ENCODE data around the gene CD200.

DNA sequence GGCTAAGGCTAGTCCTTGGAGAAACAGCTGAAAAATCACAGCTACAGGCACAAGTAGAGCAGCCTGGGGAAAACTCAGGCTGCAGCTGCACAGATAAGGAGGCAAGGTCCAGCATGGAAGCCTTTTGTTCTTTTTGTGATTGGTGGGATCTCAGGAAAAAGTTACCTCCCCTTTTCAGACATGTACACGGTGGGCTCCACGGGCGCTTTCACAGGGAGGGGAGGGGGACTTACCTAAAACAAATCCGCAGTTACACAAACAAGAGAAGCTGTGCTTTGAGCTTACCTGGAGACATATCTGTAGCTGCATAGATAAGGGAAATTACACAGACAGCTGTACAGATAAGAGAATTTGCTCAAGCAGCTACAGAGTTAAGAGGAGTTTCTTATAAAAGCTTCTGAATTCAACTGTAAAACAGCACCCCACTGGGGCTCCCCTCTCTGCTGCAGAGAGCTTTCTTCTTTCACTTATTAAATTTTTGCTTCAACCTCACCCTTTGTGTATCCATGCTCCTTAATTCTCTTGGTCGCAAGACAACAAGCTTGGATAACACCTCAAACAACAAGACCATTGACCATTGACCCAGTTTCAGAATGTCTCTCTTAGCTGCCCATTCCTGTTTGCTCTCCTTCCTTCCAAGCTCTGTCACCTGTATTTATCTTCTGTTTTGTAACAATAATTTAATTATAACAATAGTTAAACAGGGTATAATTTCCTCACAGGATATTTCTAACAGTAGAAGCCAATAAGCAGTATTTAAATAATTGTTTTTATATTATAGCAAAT is 10.9 kb upstream of the CD200 start:
- TF ChIP-seq, protein P1, sequence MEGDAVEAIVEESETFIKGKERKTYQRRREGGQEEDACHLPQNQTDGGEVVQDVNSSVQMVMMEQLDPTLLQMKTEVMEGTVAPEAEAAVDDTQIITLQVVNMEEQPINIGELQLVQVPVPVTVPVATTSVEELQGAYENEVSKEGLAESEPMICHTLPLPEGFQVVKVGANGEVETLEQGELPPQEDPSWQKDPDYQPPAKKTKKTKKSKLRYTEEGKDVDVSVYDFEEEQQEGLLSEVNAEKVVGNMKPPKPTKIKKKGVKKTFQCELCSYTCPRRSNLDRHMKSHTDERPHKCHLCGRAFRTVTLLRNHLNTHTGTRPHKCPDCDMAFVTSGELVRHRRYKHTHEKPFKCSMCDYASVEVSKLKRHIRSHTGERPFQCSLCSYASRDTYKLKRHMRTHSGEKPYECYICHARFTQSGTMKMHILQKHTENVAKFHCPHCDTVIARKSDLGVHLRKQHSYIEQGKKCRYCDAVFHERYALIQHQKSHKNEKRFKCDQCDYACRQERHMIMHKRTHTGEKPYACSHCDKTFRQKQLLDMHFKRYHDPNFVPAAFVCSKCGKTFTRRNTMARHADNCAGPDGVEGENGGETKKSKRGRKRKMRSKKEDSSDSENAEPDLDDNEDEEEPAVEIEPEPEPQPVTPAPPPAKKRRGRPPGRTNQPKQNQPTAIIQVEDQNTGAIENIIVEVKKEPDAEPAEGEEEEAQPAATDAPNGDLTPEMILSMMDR (IDR thresholded peaks at IDR 0.05 in 4 of 5, conservative IDR thresholded peaks at IDR 0.05 in 1 of 5), result no peak
- no peak for TF ChIP-seq POLR2A (IDR thresholded peaks at IDR 0.05)

All from gastrocnemius medialis (tissue), 4 donors.